DMS 273 (cell line): ENCODE measurements around the gene IHH.

Experiments used
- DNase-seq: peaks from one replicate; lab custom pipeline; 2025; ENCODE audit not compliant: unreplicated experiment; lab: John Stamatoyannopoulos, UW

The IHH gene

GRCh38 chr2:219041252-219041651 is 19.5 kb downstream of the IHH start, which contains the start of gene CFAP65:
TSS of gene CFAP65 (minus strand) at chr2:219041516. CDS start at chr2:219039048, 2,468 bp downstream.
- DNase-seq: peak; percentile 82

- no peak for DNase-seq
Observed at GRCh38 chr2:219038600-219038999, 22.1 kb downstream of the IHH start.

GRCh38 chr2:219037783-219038499 is 22.8 kb downstream of the IHH start:
- no peak for DNase-seq

GRCh38 chr2:219035942-219036341 is 24.8 kb downstream of the IHH start:
- DNase-seq: no peak

- DNase-seq: no peak
Observed at GRCh38 chr2:219034823-219035222, 25.9 kb downstream of the IHH start.

GRCh38 chr2:219032051-219032745 is 28.5 kb downstream of the IHH start:
- DNase-seq: no peak

- no peak for DNase-seq
Observed at GRCh38 chr2:219031005-219031738, 29.5 kb downstream of the IHH start.

- DNase-seq: no peak
Observed at GRCh38 chr2:219030177-219030940, 30.4 kb downstream of the IHH start.

- DNase-seq: peak; percentile 89
Observed at GRCh38 chr2:219029829-219030165, 30.9 kb downstream of the IHH start.

GRCh38 chr2:219028996-219029828 is 31.5 kb downstream of the IHH start:
- no peak for DNase-seq

- no peak for DNase-seq
Observed at GRCh38 chr2:219028141-219028540, 32.6 kb downstream of the IHH start.

GRCh38 chr2:219027511-219028055 is 33.1 kb downstream of the IHH start:
- DNase-seq: no peak

GRCh38 chr2:219026946-219027345 is 33.8 kb downstream of the IHH start:
- DNase-seq: no peak

GRCh38 chr2:219025637-219026585 is 34.8 kb downstream of the IHH start:
- no peak for DNase-seq

GRCh38 chr2:219024059-219024458 is 36.7 kb downstream of the IHH start:
- no peak for DNase-seq

- no peak for DNase-seq
Observed at GRCh38 chr2:219023045-219023605, 37.6 kb downstream of the IHH start.

- DNase-seq: no peak
Observed at GRCh38 chr2:219022616-219023015, 38.1 kb downstream of the IHH start.

GRCh38 chr2:219022041-219022440 is 38.7 kb downstream of the IHH start:
- DNase-seq: no peak

- no peak for DNase-seq
Observed at GRCh38 chr2:219021591-219021990, 39.1 kb downstream of the IHH start.
